Kidney (tissue), 14 donors: Measurements from ENCODE around the gene CDK19. TPM values are rescaled to one million over a fixed set of nuclear protein-coding genes. Genes with fewer than 3 reads are reported as not detected.

Source experiments
- DNase-seq, 5 donors: peaks; one replicate each; pipeline ENCODE4 v3.0.0-alpha.2; 2013 to 2020
- FAIRE-seq: peaks from 2 replicates; lab custom pipeline; 2012; peaks lifted over from hg19 to GRCh38; lab: Jason Lieb, UNC
- H3K27ac ChIP-seq, 2 donors: one replicate each; pipeline ENCODE4 v1.7.0; 2013; ENCODE audit warnings: low read depth in 2 of 2, low read length in 2 of 2, inconsistent platforms in 1 of 2
- H3K27me3 ChIP-seq: one replicate; pipeline ENCODE4 v1.7.1; 2013; ENCODE audit warnings: low read length, inconsistent platforms; ENCODE audit not compliant: control insufficient read depth, insufficient read depth
- H3K36me3 ChIP-seq, 3 donors: one replicate each; pipeline versions ENCODE4 v1.7.0 to v1.7.1; 2013; ENCODE audit warnings: low read length in 3 of 3, control low read depth in 1 of 3, inconsistent platforms in 1 of 3; ENCODE audit not compliant: insufficient read depth in 3 of 3, control insufficient read depth in 2 of 3
- H3K4me1 ChIP-seq, 3 donors: one replicate each; pipeline versions ENCODE4 v1.7.0 to v1.7.1; 2013; ENCODE audit warnings: low read length in 3 of 3, inconsistent platforms in 1 of 3, low read depth in 1 of 3; ENCODE audit not compliant: control insufficient read depth in 2 of 3, insufficient read depth in 2 of 3
- H3K4me3 ChIP-seq, 3 donors: one replicate each; pipeline versions ENCODE4 v1.7.0 to v1.8.1; 2013; ENCODE audit warnings: low read length in 3 of 3, control low read depth in 1 of 3, inconsistent platforms in 1 of 3
- H3K9ac ChIP-seq, 3 donors: one replicate each; pipeline versions ENCODE4 v1.7.0 to v1.7.1; 2013; ENCODE audit warnings: low read length in 3 of 3, control low read depth in 1 of 3, inconsistent platforms in 1 of 3
- H3K9me3 ChIP-seq, 3 donors: one replicate each; pipeline versions ENCODE4 v1.7.0 to v1.7.1; 2013; ENCODE audit warnings: low read length in 3 of 3, control low read depth in 1 of 3, inconsistent platforms in 1 of 3; ENCODE audit not compliant: control insufficient read depth in 2 of 3, insufficient read depth in 1 of 3
- intact Hi-C: fragments of 100-400 bp; cut with DNase I; formaldehyde crosslinking; loops from one replicate; pipeline ENCODE4 v1.11.1; 2022
- polyA plus RNA-seq: library from polyadenylated mRNA; stranded (reverse); fragments of 350-450 nt; fragmentation: Illumina TruSeq; extraction: RNeasy Lipid Tissue Mini Kit (QIAGEN cat#74804); gene quantifications from one replicate; pipeline ENCODE4 v1.2.3, GENCODE V29; 2014; ENCODE audit warnings: low read depth, low replicate concordance; ENCODE audit not compliant: insufficient read depth
- total RNA-seq: library from RNA; stranded (reverse); fragmentation: NEBNext Ultra II Directional; extraction: Animal tissue kit (Norgen Biotek cat#: 25700); gene quantifications from one replicate; pipeline ENCODE4 v1.2.1, GENCODE V29; 2021
- TF ChIP-seq, protein P1 (sequence below): IDR thresholded peaks from 3 replicates; pipeline ENCODE4 v1.5.1; 2012; ENCODE audit warnings: mild to moderate bottlenecking, moderate library complexity, borderline replicate concordance; ENCODE audit not compliant: insufficient read depth; ENCODE audit errors: extremely low read depth
- donor health status: control.
- donor health status: control.
- donor health status: control.
- donor health status: control.
- donor health status: control.
- donor health status: DM: yes; HTN: yes; CAD: no.
- donor health status: Normal renal cell carcinoma (clear cell type).

CDK19 gene
- total and polyA plus RNA-seq, 2 donors from 2014 or later: 4.9 to 20.4 TPM

DNA sequence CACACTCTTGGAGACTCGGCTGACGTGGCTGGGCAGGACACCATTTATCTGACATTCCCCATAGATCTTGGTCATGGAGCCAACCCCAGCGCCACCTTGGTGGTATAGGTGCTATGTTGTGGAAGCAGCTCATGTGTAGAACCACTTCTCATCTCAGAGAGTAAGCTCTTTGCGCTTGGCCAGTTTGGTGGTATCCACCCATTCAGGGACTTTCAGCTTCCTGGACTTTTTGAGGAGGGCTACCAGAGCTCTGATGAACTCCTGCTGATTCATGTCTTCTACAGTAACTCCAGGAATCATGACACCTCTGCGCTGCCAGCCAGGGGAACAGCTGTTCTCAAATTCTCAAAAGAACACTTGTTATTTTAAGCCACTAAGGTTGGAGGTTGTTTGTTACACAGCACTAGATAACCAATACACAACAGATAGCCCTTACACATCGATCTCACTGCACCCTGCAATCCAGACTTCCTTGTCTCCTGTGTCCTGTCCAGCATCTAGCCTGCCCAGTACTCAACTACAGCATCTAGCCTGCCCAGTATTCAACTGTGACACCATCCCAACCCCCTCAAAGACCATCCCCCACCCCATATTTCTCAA is 252.9 kb downstream of the CDK19 start:
- H3K9me3 ChIP-seq: no peaks in the 10 kb centered on the region
- TF ChIP-seq, protein P1, sequence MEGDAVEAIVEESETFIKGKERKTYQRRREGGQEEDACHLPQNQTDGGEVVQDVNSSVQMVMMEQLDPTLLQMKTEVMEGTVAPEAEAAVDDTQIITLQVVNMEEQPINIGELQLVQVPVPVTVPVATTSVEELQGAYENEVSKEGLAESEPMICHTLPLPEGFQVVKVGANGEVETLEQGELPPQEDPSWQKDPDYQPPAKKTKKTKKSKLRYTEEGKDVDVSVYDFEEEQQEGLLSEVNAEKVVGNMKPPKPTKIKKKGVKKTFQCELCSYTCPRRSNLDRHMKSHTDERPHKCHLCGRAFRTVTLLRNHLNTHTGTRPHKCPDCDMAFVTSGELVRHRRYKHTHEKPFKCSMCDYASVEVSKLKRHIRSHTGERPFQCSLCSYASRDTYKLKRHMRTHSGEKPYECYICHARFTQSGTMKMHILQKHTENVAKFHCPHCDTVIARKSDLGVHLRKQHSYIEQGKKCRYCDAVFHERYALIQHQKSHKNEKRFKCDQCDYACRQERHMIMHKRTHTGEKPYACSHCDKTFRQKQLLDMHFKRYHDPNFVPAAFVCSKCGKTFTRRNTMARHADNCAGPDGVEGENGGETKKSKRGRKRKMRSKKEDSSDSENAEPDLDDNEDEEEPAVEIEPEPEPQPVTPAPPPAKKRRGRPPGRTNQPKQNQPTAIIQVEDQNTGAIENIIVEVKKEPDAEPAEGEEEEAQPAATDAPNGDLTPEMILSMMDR: no peak

DNA sequence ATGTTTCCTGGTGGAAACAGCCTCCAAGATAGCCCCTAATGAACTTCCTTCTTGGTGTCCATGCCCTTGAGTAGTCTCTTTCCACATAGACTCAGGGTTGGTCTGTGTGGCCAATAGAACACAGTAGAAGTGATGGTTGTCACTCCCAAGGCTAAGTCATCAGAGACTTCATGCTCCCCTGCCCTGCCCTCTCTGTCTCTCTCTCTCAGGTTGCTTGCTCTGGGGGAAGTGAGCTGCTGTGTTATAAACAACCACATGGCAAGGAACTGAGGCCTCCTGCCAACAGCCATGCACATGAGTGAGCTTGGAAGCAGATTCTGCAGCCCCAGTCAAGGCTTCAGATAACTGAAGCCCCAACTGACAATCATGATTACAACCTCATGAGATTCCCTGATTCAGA is 253.6 kb downstream of the CDK19 start:
- TF ChIP-seq, protein P1: no peak
- no peaks in the 10 kb centered on the region for H3K36me3 ChIP-seq
- DNase-seq: no peak
- H3K27ac ChIP-seq: no peak overlapping the region
- no peak overlapping the region for H3K9ac ChIP-seq
- intact Hi-C loops: no loop called here
- no peaks in the 10 kb centered on the region for H3K9me3 ChIP-seq
- no peak for FAIRE-seq
- H3K27me3 ChIP-seq: no peaks in the 10 kb centered on the region
- peaks cover 0 to 5% (median 3%) of the 10 kb centered on the region in 3 donors for H3K4me1 ChIP-seq
- no peak overlapping the region for H3K4me3 ChIP-seq

More for the DNA sequence above, 252.9 kb downstream of the CDK19 start:
- Histone ChIP-seq H3K36me3 (no peaks in the 10 kb centered on the region), H3K27ac (no peak overlapping the region), H3K9ac (no peak overlapping the region), H3K4me1 (peaks cover 0 to 11% (median 5%) of the 10 kb centered on the region in 3 donors), H3K4me3 (no peak overlapping the region), H3K27me3 (no peaks in the 10 kb centered on the region)
- no peak for DNase-seq
- FAIRE-seq: no peak
- intact Hi-C loops: no loop called here

DNA sequence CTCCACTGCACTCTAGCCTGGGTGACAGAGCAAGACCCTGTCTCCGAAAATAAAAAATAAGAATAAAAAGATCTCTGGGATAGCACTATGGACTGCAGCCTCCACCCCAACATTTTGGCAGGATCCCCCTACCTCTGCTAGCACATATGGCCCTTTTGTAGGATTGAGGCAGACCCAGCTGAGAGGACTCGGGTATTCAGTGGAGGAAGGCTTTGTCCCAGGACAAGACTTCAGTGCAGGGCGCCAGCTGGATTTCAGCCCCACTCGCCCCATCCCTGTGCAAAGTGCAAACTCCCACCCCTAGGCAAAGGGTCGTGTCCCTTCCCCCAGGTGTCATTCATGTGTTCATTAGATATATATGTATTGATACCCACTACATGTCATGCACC is 254.3 kb downstream of the CDK19 start:
- H3K4me3 ChIP-seq: no peak overlapping the region
- no peak overlapping the region for H3K9ac ChIP-seq
- no peak overlapping the region for H3K27ac ChIP-seq
- H3K4me1 ChIP-seq: peaks cover 0 to 5% (median 3%) of the 10 kb centered on the region in 3 donors
- DNase-seq (no peak), FAIRE-seq (no peak)
- TF ChIP-seq, protein P1: no peak
- intact Hi-C loops: no loop called here
- H3K9me3 ChIP-seq: no peaks in the 10 kb centered on the region
- H3K27me3 ChIP-seq: no peaks in the 10 kb centered on the region
- H3K36me3 ChIP-seq: no peaks in the 10 kb centered on the region
